BE2C (cell line): Measurements from ENCODE around the gene ITLN1.

Source experiments
- DNase-seq: peaks from one replicate; pipeline ENCODE4 v3.0.0-alpha.2; 2020
- H3K27me3 ChIP-seq: fragments of 250-450 bp; sonication (Bioruptor Pico); 2 replicates; pipeline ENCODE4 v1.5.1; 2020; ENCODE audit warnings: mild to moderate bottlenecking
- H3K36me3 ChIP-seq: fragments of 250-450 bp; sonication (Bioruptor Pico); 2 replicates; pipeline ENCODE4 v1.5.1; 2020; ENCODE audit warnings: mild to moderate bottlenecking
- H3K4me1 ChIP-seq: fragments of 250-450 bp; sonication (Bioruptor Pico); 2 replicates; pipeline ENCODE4 v1.5.1; 2020
- H3K4me3 ChIP-seq: 2 replicates; pipeline ENCODE4 v1.5.1; 2011; ENCODE audit warnings: low read depth, low read length
- H3K9me3 ChIP-seq: fragments of 250-450 bp; sonication (Bioruptor Pico); 2 replicates; pipeline ENCODE4 v1.5.1; 2020
- CTCF ChIP-seq: IDR thresholded peaks from 2 replicates; pipeline ENCODE4 v1.5.1; 2012; ENCODE audit warnings: mild to moderate bottlenecking, low read depth, low read length

The ITLN1 gene

GRCh38 chr1:160841079-160841478, 43.9 kb downstream of the ITLN1 start:
- Histone ChIP-seq H3K4me1 (no peaks in the 10 kb centered on the region), H3K4me3 (no peak overlapping the region), H3K36me3 (no peaks in the 10 kb centered on the region), H3K9me3 (no peaks in the 10 kb centered on the region), H3K27me3 (no peaks in the 10 kb centered on the region; the same call in 1 of the 2 replicates)
- TF ChIP-seq CTCF: no peak
- DNase-seq: no peak

GRCh38 chr1:160839746-160840145, 45.2 kb downstream of the ITLN1 start:
- Histone ChIP-seq H3K4me3 (no peak overlapping the region), H3K9me3 (no peaks in the 10 kb centered on the region), H3K4me1 (no peaks in the 10 kb centered on the region), H3K27me3 (no peaks in the 10 kb centered on the region; the same call in 1 of the 2 replicates), H3K36me3 (no peaks in the 10 kb centered on the region)
- TF ChIP-seq CTCF: no peak
- no peak for DNase-seq

- no peak for DNase-seq
- Histone ChIP-seq H3K4me3 (no peak overlapping the region), H3K27me3 (no peaks in the 10 kb centered on the region; the same call in 1 of the 2 replicates), H3K36me3 (no peaks in the 10 kb centered on the region), H3K4me1 (no peaks in the 10 kb centered on the region), H3K9me3 (no peaks in the 10 kb centered on the region)
- TF ChIP-seq CTCF: no peak
These were observed 46.1 kb downstream of the ITLN1 start for GRCh38 chr1:160838888-160839287.

GRCh38 chr1:160837558-160838205, 47.3 kb downstream of the ITLN1 start:
- no peak; the same call in 1 of the 2 replicates for TF ChIP-seq CTCF
- Histone ChIP-seq H3K4me3 (no peak overlapping the region), H3K4me1 (no peaks in the 10 kb centered on the region), H3K9me3 (no peaks in the 10 kb centered on the region), H3K27me3 (no peaks in the 10 kb centered on the region; the same call in 1 of the 2 replicates), H3K36me3 (no peaks in the 10 kb centered on the region)
- peak; percentile 23 for DNase-seq

GRCh38 chr1:160836981-160837557, 47.9 kb downstream of the ITLN1 start:
- no peak for TF ChIP-seq CTCF
- H3K9me3 ChIP-seq: no peaks in the 10 kb centered on the region
- no peak for DNase-seq
- no peaks in the 10 kb centered on the region; the same call in 1 of the 2 replicates for H3K27me3 ChIP-seq
- H3K36me3 ChIP-seq: no peaks in the 10 kb centered on the region
- H3K4me1 ChIP-seq: no peaks in the 10 kb centered on the region
- no peak overlapping the region for H3K4me3 ChIP-seq

GRCh38 chr1:160836561-160836960, 48.4 kb downstream of the ITLN1 start:
- no peak for DNase-seq
- Histone ChIP-seq H3K36me3 (no peaks in the 10 kb centered on the region), H3K4me1 (no peaks in the 10 kb centered on the region), H3K27me3 (no peaks in the 10 kb centered on the region; the same call in 1 of the 2 replicates), H3K9me3 (no peaks in the 10 kb centered on the region), H3K4me3 (no peak overlapping the region)
- TF ChIP-seq CTCF: no peak
